Natural killer cell (primary cell): Measurements from ENCODE around the gene CWC27. TPM values are rescaled to one million over a fixed set of nuclear protein-coding genes. Genes with fewer than 3 reads are reported as not detected.

ENCODE experiments used
- ATAC-seq, 3 donors: fragments of 150-1000 bp in 2 of 3; fragments of 200-7000 bp in 1 of 3; cut with Tn5 transposase; 1 replicate in 1 of 3; 2 replicates in 2 of 3; pipeline ENCODE4 v1.10.0; 2021; ENCODE audit warnings: mild to moderate bottlenecking in 2 of 3, moderate library complexity in 2 of 3
- DNase-seq, 2 donors: peaks; one replicate each; pipeline versions ENCODE4 v3.0.0 to v3.0.0-alpha.2; 2013 to 2021; ENCODE audit warnings: mixed read lengths in 1 of 2
- H3K27ac ChIP-seq: one replicate; pipeline ENCODE4 v1.5.1; 2013; ENCODE audit warnings: mild to moderate bottlenecking, low read length
- H3K27me3 ChIP-seq: one replicate; pipeline ENCODE4 v1.6.1; 2013; ENCODE audit warnings: low read length; ENCODE audit not compliant: control insufficient read depth, insufficient read depth
- H3K36me3 ChIP-seq: one replicate; pipeline ENCODE4 v1.6.1; 2013; ENCODE audit warnings: low read length; ENCODE audit not compliant: control insufficient read depth, insufficient read depth
- H3K4me1 ChIP-seq: one replicate; pipeline ENCODE4 v1.6.1; 2013; ENCODE audit warnings: low read length; ENCODE audit not compliant: control insufficient read depth, insufficient read depth
- H3K4me3 ChIP-seq: one replicate; pipeline ENCODE4 v1.5.1; 2013; ENCODE audit warnings: low read length
- H3K9me3 ChIP-seq: one replicate; pipeline ENCODE4 v1.6.1; 2013; ENCODE audit warnings: low read length; ENCODE audit not compliant: control insufficient read depth, insufficient read depth
- H3K27ac Mint-ChIP-seq, 2 donors: one replicate each; pipeline ENCODE4 v1.8.0; 2022; ENCODE audit warnings: mild to moderate bottlenecking in 2 of 2, mixed read lengths in 2 of 2, moderate library complexity in 1 of 2
- H3K27me3 Mint-ChIP-seq, 2 donors: one replicate each; pipeline ENCODE4 v1.8.0; 2022; ENCODE audit warnings: low read depth in 2 of 2, mixed read lengths in 2 of 2
- H3K36me3 Mint-ChIP-seq: one replicate; pipeline ENCODE4 v1.8.0; 2022; ENCODE audit warnings: mixed read lengths
- H3K4me1 Mint-ChIP-seq, 2 donors: one replicate each; pipeline ENCODE4 v1.8.0; 2022; ENCODE audit warnings: mixed read lengths in 2 of 2
- H3K4me3 Mint-ChIP-seq: one replicate; pipeline ENCODE4 v1.8.0; 2022; ENCODE audit warnings: mild to moderate bottlenecking, moderate library complexity, mixed read lengths
- H3K9me3 Mint-ChIP-seq, 2 donors: one replicate each; pipeline ENCODE4 v1.8.0; 2022; ENCODE audit warnings: mixed read lengths in 2 of 2
- WGBS: methylation state at CpG from one replicate; pipeline ENCODE4 v1.1.7; 2013; ENCODE audit warnings: missing lambda C conversion rate; ENCODE audit not compliant: insufficient coverage; 5-methylcytosine and 5-hydroxymethylcytosine counted together
- intact Hi-C: fragments of 100-400 bp; cut with micrococcal nuclease; formaldehyde crosslinking; loops from one replicate; pipeline ENCODE4 v1.14.2; 2022
- total RNA-seq, 4 donors: library from RNA; stranded (reverse); fragments of 120-200 nt in 1 of 4; gene quantifications; one replicate each; pipeline versions ENCODE4 v1.2.3 to v1.2.4, GENCODE V29; 2013 to 2022
- TF ChIP-seq, protein P1 (sequence below): fragments of 200-600 bp; IDR thresholded peaks from one replicate; pipeline ENCODE4 v1.8.0; 2022; ENCODE audit warnings: antibody characterized with exemption

The CWC27 gene
- total RNA-seq, 3 donors from 2014 or later (not counting 1 experiment from before 2014, with no cell fraction given) = 21.6 to 26.3 (median 25.7) TPM

DNA sequence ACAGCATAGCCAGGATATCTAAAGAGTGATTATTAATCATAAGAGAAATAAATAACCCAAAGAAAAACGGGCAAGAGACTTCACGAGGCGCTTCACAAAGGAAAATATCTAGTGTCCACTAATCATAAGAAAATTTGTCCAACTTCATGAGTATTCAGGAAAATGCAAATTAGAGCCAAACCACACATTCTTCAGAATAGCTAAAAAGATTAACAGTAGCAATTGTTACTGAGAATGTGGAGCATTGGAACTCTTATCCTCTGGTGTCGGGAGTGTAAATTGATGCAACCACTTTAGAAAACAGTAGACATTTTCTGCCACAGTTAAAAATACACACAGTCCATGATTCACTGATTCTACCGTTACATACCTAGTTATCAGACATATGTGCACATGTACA lies 145.7 kb downstream of the CWC27 start:
- no peak overlapping the region for H3K4me3 Mint-ChIP-seq
- no peak overlapping the region for H3K27ac ChIP-seq
- H3K27me3 Mint-ChIP-seq = no peaks in the 10 kb centered on the region
- DNase-seq = no peak
- H3K9me3 ChIP-seq = peaks cover 11% of the 10 kb centered on the region
- H3K36me3 ChIP-seq = no peaks in the 10 kb centered on the region
- H3K4me1 ChIP-seq = no peaks in the 10 kb centered on the region
- peaks cover 6 to 7% of the 10 kb centered on the region in 2 donors for H3K9me3 Mint-ChIP-seq
- H3K4me1 Mint-ChIP-seq = no peaks in the 10 kb centered on the region
- intact Hi-C loops = no loop called here
- H3K4me3 ChIP-seq = no peak overlapping the region
- TF ChIP-seq, protein P1, sequence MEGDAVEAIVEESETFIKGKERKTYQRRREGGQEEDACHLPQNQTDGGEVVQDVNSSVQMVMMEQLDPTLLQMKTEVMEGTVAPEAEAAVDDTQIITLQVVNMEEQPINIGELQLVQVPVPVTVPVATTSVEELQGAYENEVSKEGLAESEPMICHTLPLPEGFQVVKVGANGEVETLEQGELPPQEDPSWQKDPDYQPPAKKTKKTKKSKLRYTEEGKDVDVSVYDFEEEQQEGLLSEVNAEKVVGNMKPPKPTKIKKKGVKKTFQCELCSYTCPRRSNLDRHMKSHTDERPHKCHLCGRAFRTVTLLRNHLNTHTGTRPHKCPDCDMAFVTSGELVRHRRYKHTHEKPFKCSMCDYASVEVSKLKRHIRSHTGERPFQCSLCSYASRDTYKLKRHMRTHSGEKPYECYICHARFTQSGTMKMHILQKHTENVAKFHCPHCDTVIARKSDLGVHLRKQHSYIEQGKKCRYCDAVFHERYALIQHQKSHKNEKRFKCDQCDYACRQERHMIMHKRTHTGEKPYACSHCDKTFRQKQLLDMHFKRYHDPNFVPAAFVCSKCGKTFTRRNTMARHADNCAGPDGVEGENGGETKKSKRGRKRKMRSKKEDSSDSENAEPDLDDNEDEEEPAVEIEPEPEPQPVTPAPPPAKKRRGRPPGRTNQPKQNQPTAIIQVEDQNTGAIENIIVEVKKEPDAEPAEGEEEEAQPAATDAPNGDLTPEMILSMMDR = no peak
- no peak for ATAC-seq
- no peaks in the 10 kb centered on the region for H3K36me3 Mint-ChIP-seq
- no peak overlapping the region for H3K27ac Mint-ChIP-seq
- H3K27me3 ChIP-seq = no peaks in the 10 kb centered on the region
- WGBS = 91% methylated on average over 1 of the region's 5 CpGs

DNA sequence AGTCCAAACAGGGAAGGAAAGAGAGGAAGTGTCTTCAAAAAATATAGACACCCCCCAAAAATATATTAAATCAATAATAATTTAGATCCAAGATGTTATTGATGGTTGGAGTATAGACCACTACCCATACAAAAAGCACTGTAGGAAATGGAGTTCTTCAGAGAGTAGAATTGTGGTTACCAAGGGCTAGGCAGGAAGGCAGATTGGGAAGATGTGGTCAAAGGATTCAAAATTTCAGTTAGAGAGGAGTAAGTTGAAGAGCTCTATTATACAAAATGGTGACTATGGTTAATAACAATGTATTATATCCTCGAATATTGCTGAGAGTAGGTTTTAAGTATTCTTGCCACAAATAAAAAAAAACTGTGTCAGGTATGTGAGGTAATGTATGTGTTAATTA lies 149.4 kb downstream of the CWC27 start:
- TF ChIP-seq, protein P1 = no peak
- Mint-ChIP-seq H3K27ac (no peak overlapping the region), H3K4me1 (peaks cover 0 to 4% of the 10 kb centered on the region in 2 donors), H3K4me3 (no peak overlapping the region), H3K36me3 (peaks cover 23% of the 10 kb centered on the region), H3K27me3 (no peaks in the 10 kb centered on the region), H3K9me3 (peaks cover 12 to 16% of the 10 kb centered on the region in 2 donors)
- H3K4me1 ChIP-seq = no peaks in the 10 kb centered on the region
- H3K4me3 ChIP-seq = no peak overlapping the region
- WGBS = no CpG with 5 or more reads among the region's 1 CpG
- no peaks in the 10 kb centered on the region for H3K36me3 ChIP-seq
- no peak for DNase-seq
- H3K27ac ChIP-seq = no peak overlapping the region
- intact Hi-C loops = no loop called here
- ATAC-seq = no peak
- H3K9me3 ChIP-seq = peaks cover 15% of the 10 kb centered on the region
- H3K27me3 ChIP-seq = no peaks in the 10 kb centered on the region

DNA sequence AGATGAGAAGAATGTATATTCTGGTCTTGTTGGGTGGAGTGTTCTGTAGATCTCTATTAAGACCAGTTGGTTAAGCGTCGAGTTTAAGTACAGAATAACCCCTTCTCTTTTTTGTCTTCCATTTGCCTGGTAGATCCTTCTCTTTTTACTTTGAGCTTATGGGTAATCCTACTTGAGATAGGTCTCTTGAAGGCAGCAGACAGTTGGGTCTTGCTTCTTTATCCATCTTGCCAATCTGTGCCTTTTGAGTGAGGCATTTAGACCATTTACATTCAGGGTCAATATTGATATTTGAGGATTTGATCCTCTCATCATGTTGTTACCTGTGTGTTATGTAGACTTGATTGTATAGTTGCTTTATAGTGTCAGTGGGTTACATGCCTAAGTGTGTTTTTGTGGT lies 152.7 kb downstream of the CWC27 start:
- no peak overlapping the region for H3K27ac Mint-ChIP-seq
- intact Hi-C loops = no loop called here
- 100% methylated on average over 2 of the region's 2 CpGs for WGBS
- no peaks in the 10 kb centered on the region for H3K4me1 ChIP-seq
- no peaks in the 10 kb centered on the region for H3K27me3 Mint-ChIP-seq
- no peaks in the 10 kb centered on the region for H3K36me3 ChIP-seq
- TF ChIP-seq, protein P1 = no peak
- ATAC-seq = no peak
- no peak overlapping the region for H3K27ac ChIP-seq
- DNase-seq = no peak
- H3K9me3 Mint-ChIP-seq = peaks cover 12 to 16% of the 10 kb centered on the region in 2 donors
- H3K27me3 ChIP-seq = no peaks in the 10 kb centered on the region
- H3K4me1 Mint-ChIP-seq = peaks cover 0 to 4% of the 10 kb centered on the region in 2 donors
- no peak overlapping the region for H3K4me3 ChIP-seq
- peaks cover 15% of the 10 kb centered on the region for H3K9me3 ChIP-seq
- no peak overlapping the region for H3K4me3 Mint-ChIP-seq
- H3K36me3 Mint-ChIP-seq = peaks cover 23% of the 10 kb centered on the region

DNA sequence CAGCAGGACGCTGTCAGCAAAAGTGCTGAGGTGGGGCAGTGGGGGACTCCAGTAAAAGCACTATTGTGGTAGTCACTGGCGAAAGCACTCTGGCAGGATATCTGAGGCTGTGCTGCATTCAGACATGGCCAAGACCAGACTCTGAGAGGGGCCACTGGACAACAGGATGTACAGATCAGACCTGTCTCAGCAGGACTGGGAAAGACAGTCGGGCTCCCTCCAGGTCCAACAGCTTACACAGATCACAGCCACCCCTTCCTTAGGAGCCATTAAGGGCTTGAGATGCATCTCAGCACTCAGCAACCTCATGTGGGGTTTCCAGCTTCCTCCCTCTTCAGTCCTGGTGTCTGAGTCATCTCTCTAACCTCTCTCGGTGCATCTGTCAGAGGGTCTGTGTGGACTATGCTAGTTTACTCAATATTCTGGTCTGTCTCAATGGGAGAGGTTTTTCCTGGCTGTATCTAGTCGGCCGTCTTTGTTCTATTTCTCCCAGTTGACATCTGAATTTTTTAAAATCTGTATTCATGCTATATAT lies 154.5 kb downstream of the CWC27 start:
- no peak overlapping the region for H3K27ac Mint-ChIP-seq
- intact Hi-C loops = no loop called here
- H3K27ac ChIP-seq = no peak overlapping the region
- no peaks in the 10 kb centered on the region for H3K4me1 ChIP-seq
- no peaks in the 10 kb centered on the region for H3K36me3 ChIP-seq
- H3K4me3 ChIP-seq = no peak overlapping the region
- no peaks in the 10 kb centered on the region for H3K27me3 Mint-ChIP-seq
- no peak overlapping the region for H3K4me3 Mint-ChIP-seq
- H3K9me3 ChIP-seq = peaks cover 10% of the 10 kb centered on the region
- no peaks in the 10 kb centered on the region for H3K27me3 ChIP-seq
- peaks cover 10 to 16% of the 10 kb centered on the region in 2 donors for H3K9me3 Mint-ChIP-seq
- 92% methylated on average over 4 of the region's 6 CpGs for WGBS
- ATAC-seq (no peak), DNase-seq (no peak)
- TF ChIP-seq, protein P1 = no peak
- H3K4me1 Mint-ChIP-seq = peaks cover under 1 to 4% of the 10 kb centered on the region in 2 donors
- H3K36me3 Mint-ChIP-seq = peaks cover 24% of the 10 kb centered on the region
